ENCODE data around the gene PPP1R16B. TPM values are rescaled to one million over a fixed set of nuclear protein-coding genes. Genes with fewer than 3 reads are reported as not detected.

The PPP1R16B gene
- total and polyA plus RNA-seq, 9 donors = 0.92 to 56.4 (median 2.9) TPM

- Histone ChIP-seq H3K27me3 (no peaks in the 10 kb centered on the region), H3K36me3 (no peaks in the 10 kb centered on the region), H3K9me3 (no peaks in the 10 kb centered on the region), H3K4me1 (ENCODE audit: insufficient read depth) (no peaks in the 10 kb centered on the region), H3K27ac (no peak overlapping the region), H3K4me3 (no peak overlapping the region)
- TF ChIP-seq POLR2A (IDR thresholded peaks at IDR 0.05) (no peak), EP300 (IDR thresholded peaks at IDR 0.05) (no peak), CTCF (IDR thresholded peaks at IDR 0.05) (no peak)
- intact Hi-C loops (cut with DNase I) = loop anchor here in 2 of 4 donors (5.0 to 10.0 kb wide), 2 partner anchors 239 to 247 kb away; no protein-coding TSS in a partner anchor
- 8 to 12% (median 11%) methylated on average over 30 of the region's 30 CpGs for WGBS, 3 donors
- no peak for DNase-seq
These were observed 88.8 kb downstream of the PPP1R16B start for GRCh38 chr20:38894091-38894847.

GRCh38 chr20:38895098-38895949 is 89.8 kb downstream of the PPP1R16B start:
- intact Hi-C loops (cut with DNase I) = loop anchor here in 1 of 4 donors (10.0 kb wide), 1 partner anchor 241 kb away; no protein-coding TSS in a partner anchor
- Histone ChIP-seq H3K9me3 (no peaks in the 10 kb centered on the region), H3K4me1 (ENCODE audit: insufficient read depth) (no peaks in the 10 kb centered on the region), H3K36me3 (no peaks in the 10 kb centered on the region), H3K27me3 (no peaks in the 10 kb centered on the region), H3K4me3 (no peak overlapping the region), H3K27ac (no peak overlapping the region)
- WGBS, 3 donors = 65 to 72% (median 72%) methylated on average over 9 of the region's 9 CpGs
- TF ChIP-seq EP300 (IDR thresholded peaks at IDR 0.05) (no peak), POLR2A (IDR thresholded peaks at IDR 0.05) (no peak), CTCF (IDR thresholded peaks at IDR 0.05) (no peak)
- DNase-seq = no peak

- Histone ChIP-seq H3K4me3 (no peak overlapping the region), H3K9me3 (no peaks in the 10 kb centered on the region), H3K36me3 (no peaks in the 10 kb centered on the region), H3K27me3 (no peaks in the 10 kb centered on the region), H3K27ac (no peak overlapping the region), H3K4me1 (ENCODE audit: insufficient read depth) (no peaks in the 10 kb centered on the region)
- TF ChIP-seq CTCF (IDR thresholded peaks at IDR 0.05) (no peak), EP300 (IDR thresholded peaks at IDR 0.05) (no peak), POLR2A (IDR thresholded peaks at IDR 0.05) (no peak)
- intact Hi-C loops (cut with DNase I) = loop anchor here in 1 of 4 donors (10.0 kb wide), 1 partner anchor 241 kb away; no protein-coding TSS in a partner anchor
- DNase-seq = no peak
These were observed 90.6 kb downstream of the PPP1R16B start for GRCh38 chr20:38896009-38896594.

DNA sequence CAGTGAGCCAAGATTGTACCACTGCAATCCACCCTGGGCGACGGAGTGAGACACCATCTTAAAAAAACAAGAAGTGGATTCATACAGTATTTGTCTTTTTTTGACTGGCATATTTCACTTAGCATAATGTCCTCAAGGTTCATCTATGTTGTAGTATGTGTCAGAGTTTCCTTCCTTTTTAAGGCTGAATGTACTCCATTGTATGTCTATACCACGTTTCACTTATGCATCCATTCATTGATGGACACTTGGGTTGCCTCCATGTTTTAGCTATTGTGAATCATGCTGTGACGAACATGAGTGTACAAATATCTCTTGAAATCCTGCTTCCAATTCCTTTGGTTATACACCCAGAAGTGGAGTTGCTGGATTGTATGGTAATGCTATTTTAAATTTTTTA is 91.8 kb downstream of the PPP1R16B start:
- no peak for DNase-seq
- Histone ChIP-seq H3K27me3 (no peaks in the 10 kb centered on the region), H3K36me3 (no peaks in the 10 kb centered on the region), H3K4me3 (no peak overlapping the region), H3K9me3 (no peaks in the 10 kb centered on the region), H3K4me1 (ENCODE audit: insufficient read depth) (no peaks in the 10 kb centered on the region), H3K27ac (no peak overlapping the region)
- intact Hi-C loops (cut with DNase I) = loop anchor here in 1 of 4 donors (10.0 kb wide), 1 partner anchor 242 kb away; no protein-coding TSS in a partner anchor
- WGBS, 3 donors = 84 to 90% (median 87%) methylated on average over 4 of the region's 4 CpGs
- TF ChIP-seq EP300 (IDR thresholded peaks at IDR 0.05) = no peak
- no peak for TF ChIP-seq CTCF (IDR thresholded peaks at IDR 0.05)
- no peak for TF ChIP-seq POLR2A (IDR thresholded peaks at IDR 0.05)

Data from ovary (tissue), 9 donors.